A549 treated with Hydrocortisone at 1 μM for 4 hours (cell line): ENCODE data around the gene FOXC1. TPM values are rescaled to one million over a fixed set of nuclear protein-coding genes. Genes with fewer than 3 reads are reported as not detected.

Experiments used
- total RNA-seq: library from RNA; stranded (reverse); fragments of 200-300 nt; extraction: Qiagen RNA extraction; gene quantifications from 5 replicates; pipeline ENCODE4 v1.2.3, GENCODE V29; 2022

The FOXC1 gene
- total RNA-seq, result 4.7 to 6.8 TPM (median 6.4 TPM) in 5 replicates

GRCh38 chr6:1609648-1610496, at the start of gene FOXC1:
FOXC1 (plus strand) TSS chr6:1609915; CDS start chr6:1610446, 531 bp downstream.

Other genes starting within 250 kb of the FOXC1 start
- gene FOXF2, start 220.3 kb upstream of the FOXC1 start, total RNA-seq, result 14.4 to 20.7 TPM (median 19.4 TPM) in 5 replicates